DND-41 (cell line): ENCODE data around the gene ARMC12.

ENCODE experiments used
- CTCF ChIP-seq: IDR thresholded peaks from 2 replicates; pipeline ENCODE4 v1.5.1; 2012; ENCODE audit warnings: borderline replicate concordance, low read length, moderate library complexity, mild to moderate bottlenecking; ENCODE audit not compliant: poor library complexity, severe bottlenecking; ENCODE audit errors: extremely low read depth
- EZH2 ChIP-seq: IDR thresholded peaks from 3 replicates; pipeline ENCODE4 v1.6.1; 2012; ENCODE audit warnings: borderline replicate concordance, low read depth, mild to moderate bottlenecking, moderate library complexity, low read length, inconsistent platforms; ENCODE audit not compliant: severe bottlenecking

- TF ChIP-seq CTCF (no peak), EZH2 (no peak)
These were observed 51.7 kb downstream of the ARMC12 start for GRCh38 chr6:35788423-35788982.
